IMR-90 (cell line): ENCODE measurements around the gene NHSL2. TPM values are rescaled to one million over a fixed set of nuclear protein-coding genes. Genes with fewer than 3 reads are reported as not detected.

Source experiments
- ATAC-seq: fragments of 200-7000 bp; cut with Tn5 transposase; 2 replicates; pipeline ENCODE4 v1.9.1; 2020; ENCODE audit warnings: low read depth, mild to moderate bottlenecking, moderate library complexity
- BruUV-seq: library from RNA; stranded (reverse); fragments of 400-500 nt; replicated peaks from 2 replicates; lab custom pipeline; 2021; lab: Mats Ljungman, UMichigan
- CTCF ChIA-PET: fragments of 300-600 bp; formaldehyde crosslinking; extraction: SDS; loops from one replicate; lab custom pipeline; 2021; ENCODE audit warnings: antibody characterized with exemption; lab: Yijun Ruan, JAX
- POLR2A ChIA-PET: fragments of 300-600 bp; sonication (Branson Sonifier 250); formaldehyde crosslinking; loops from one replicate; lab custom pipeline; 2022; ENCODE audit warnings: antibody characterized with exemption; ENCODE audit not compliant: unreplicated experiment; lab: Charles Lee
- DNase-seq: peaks from one replicate; pipeline ENCODE4 v3.0.0; 2013
- H2AFZ ChIP-seq: replicated peaks from 2 replicates; pipeline ENCODE3; 2013; ENCODE audit warnings: low read length, mild to moderate bottlenecking; ENCODE audit not compliant: poor library complexity
- H2AK5ac ChIP-seq: 2 replicates; pipeline ENCODE4 v1.6.1; 2013; ENCODE audit warnings: low read depth, low read length, inconsistent platforms
- H2AK9ac ChIP-seq: replicated peaks from 2 replicates; pipeline ENCODE3; 2013; ENCODE audit warnings: mild to moderate bottlenecking, low read depth, low read length, moderate library complexity; ENCODE audit not compliant: poor library complexity
- H2BK120ac ChIP-seq: 2 replicates; pipeline ENCODE4 v1.6.1; 2013; ENCODE audit warnings: low read depth, low read length, inconsistent platforms
- H2BK15ac ChIP-seq: 3 replicates; pipeline ENCODE4 v1.6.1; 2013; ENCODE audit warnings: low read depth, low read length, inconsistent platforms
- H2BK20ac ChIP-seq: 2 replicates; pipeline ENCODE4 v1.6.1; 2013; ENCODE audit warnings: low read depth, mild to moderate bottlenecking, inconsistent platforms, low read length, moderate library complexity
- H2BK5ac ChIP-seq: 2 replicates; pipeline ENCODE4 v1.6.1; 2013; ENCODE audit warnings: mild to moderate bottlenecking, low read depth, low read length, inconsistent platforms; ENCODE audit not compliant: poor library complexity, severe bottlenecking
- H3K14ac ChIP-seq: replicated peaks from 2 replicates; pipeline ENCODE4 v1.6.1; 2013; ENCODE audit warnings: low read depth, low read length, inconsistent platforms
- H3K18ac ChIP-seq: 2 replicates; pipeline ENCODE4 v1.6.1; 2013; ENCODE audit warnings: low read depth, low read length, control low read depth
- H3K23ac ChIP-seq: 2 replicates; pipeline ENCODE4 v1.6.1; 2013; ENCODE audit warnings: low read depth, low read length, inconsistent platforms
- H3K27ac ChIP-seq: 2 replicates; pipeline ENCODE4 v1.5.1; 2013; ENCODE audit warnings: mild to moderate bottlenecking, control low read depth, low read length; ENCODE audit not compliant: insufficient read depth
- H3K27me3 ChIP-seq: 2 replicates; pipeline ENCODE4 v1.6.1; 2013; ENCODE audit warnings: low read length; ENCODE audit not compliant: control insufficient read depth, insufficient read depth
- H3K36me3 ChIP-seq: 2 replicates; pipeline ENCODE4 v1.6.1; 2013; ENCODE audit warnings: low read length, mixed read lengths; ENCODE audit not compliant: control insufficient read depth, insufficient read depth
- H3K4ac ChIP-seq: 2 replicates; pipeline ENCODE4 v1.6.1; 2013; ENCODE audit warnings: low read depth, low read length, inconsistent platforms
- H3K4me1 ChIP-seq: 2 replicates; pipeline ENCODE4 v1.6.1; 2013; ENCODE audit warnings: low read length, mixed read lengths; ENCODE audit not compliant: control insufficient read depth, insufficient read depth
- H3K4me2 ChIP-seq: 2 replicates; pipeline ENCODE4 v1.6.1; 2013; ENCODE audit warnings: low read depth, mild to moderate bottlenecking, control low read depth, low read length, moderate library complexity
- H3K4me3 ChIP-seq: 2 replicates; pipeline ENCODE4 v1.5.1; 2013; ENCODE audit warnings: low read depth, mild to moderate bottlenecking, control low read depth, low read length, moderate library complexity; ENCODE audit not compliant: insufficient read depth
- H3K56ac ChIP-seq: 2 replicates; pipeline ENCODE4 v1.6.1; 2013; ENCODE audit warnings: low read length, inconsistent platforms; ENCODE audit not compliant: insufficient read depth; ENCODE audit errors: extremely low read depth
- H3K79me1 ChIP-seq, 2 experiments: 2 replicates each; pipeline ENCODE4 v1.6.1; 2013; ENCODE audit warnings: low read length in 2 of 2, inconsistent platforms in 1 of 2, low read depth in 1 of 2
- H3K9ac ChIP-seq: 2 replicates; pipeline ENCODE4 v1.6.1; 2013; ENCODE audit warnings: low read depth, low read length, control low read depth
- H3K9me1 ChIP-seq: 2 replicates; pipeline ENCODE4 v1.6.1; 2013; ENCODE audit warnings: low read length, inconsistent platforms; ENCODE audit not compliant: insufficient read depth
- H3K9me3 ChIP-seq: 2 replicates; pipeline ENCODE4 v1.6.1; 2013; ENCODE audit warnings: low read length; ENCODE audit not compliant: control insufficient read depth, insufficient read depth
- H4K20me1 ChIP-seq: 2 replicates; pipeline ENCODE4 v1.6.1; 2013; ENCODE audit warnings: low read length, inconsistent platforms; ENCODE audit not compliant: insufficient read depth
- H4K5ac ChIP-seq: 2 replicates; pipeline ENCODE4 v1.6.1; 2013; ENCODE audit warnings: mild to moderate bottlenecking, low read depth, low read length, control low read depth
- H4K8ac ChIP-seq, 2 experiments: 2 replicates each; pipeline ENCODE4 v1.6.1; 2013; ENCODE audit warnings: low read depth in 2 of 2, low read length in 2 of 2, control low read depth in 1 of 2, inconsistent platforms in 1 of 2
- H4K91ac ChIP-seq: 2 replicates; pipeline ENCODE4 v1.6.1; 2013; ENCODE audit warnings: low read depth, low read length, inconsistent platforms; ENCODE audit not compliant: insufficient read depth
- CEBPB ChIP-seq: IDR thresholded peaks from 2 replicates; pipeline ENCODE4 v1.6.1; 2012; ENCODE audit warnings: low read depth, low read length, improper control_type of control experiment
- CHD1 ChIP-seq: IDR thresholded peaks from 2 replicates; pipeline ENCODE4 v1.6.1; 2012; ENCODE audit warnings: low read depth, low read length, improper control_type of control experiment
- CTCF ChIP-seq: conservative IDR thresholded peaks from 2 replicates; pipeline ENCODE4 v1.5.1; 2012; ENCODE audit warnings: mild to moderate bottlenecking, low read depth, low read length, improper control_type of control experiment
- ELK1 ChIP-seq: fragments of 150-350 bp; IDR thresholded peaks from 2 replicates; pipeline ENCODE4 v1.6.1; 2016; ENCODE audit warnings: low read depth, mild to moderate bottlenecking, low read length, moderate library complexity, borderline replicate concordance
- FOS ChIP-seq: fragments of 150-350 bp; IDR thresholded peaks from 2 replicates; pipeline ENCODE4 v1.6.1; 2016; ENCODE audit warnings: low read depth, low read length
- MAFK ChIP-seq: IDR thresholded peaks from 2 replicates; pipeline ENCODE4 v1.6.1; 2012; ENCODE audit warnings: low read depth, low read length, improper control_type of control experiment
- MAZ ChIP-seq: IDR thresholded peaks from 2 replicates; pipeline ENCODE4 v1.6.1; 2012; ENCODE audit warnings: low read depth, mild to moderate bottlenecking, low read length, improper control_type of control experiment, moderate library complexity, borderline replicate concordance
- MXI1 ChIP-seq: IDR thresholded peaks from 2 replicates; pipeline ENCODE4 v1.6.1; 2012; ENCODE audit warnings: low read depth, mild to moderate bottlenecking, low read length, moderate library complexity, borderline replicate concordance
- NFE2L2 ChIP-seq: fragments of 150-350 bp; IDR thresholded peaks from 2 replicates; pipeline ENCODE4 v1.6.1; 2016; ENCODE audit warnings: low read depth, mild to moderate bottlenecking, low read length
- POLR2A ChIP-seq: IDR thresholded peaks from 2 replicates; pipeline ENCODE4 v1.6.1; 2012; ENCODE audit warnings: mild to moderate bottlenecking, low read depth, low read length
- RAD21 ChIP-seq: IDR thresholded peaks from 2 replicates; pipeline ENCODE4 v1.6.1; 2012; ENCODE audit warnings: low read length, improper control_type of control experiment
- RCOR1 ChIP-seq: IDR thresholded peaks from 2 replicates; pipeline ENCODE4 v1.6.1; 2012; ENCODE audit warnings: mild to moderate bottlenecking, low read length, improper control_type of control experiment; ENCODE audit not compliant: insufficient replicate concordance
- USF2 ChIP-seq: fragments of 150-350 bp; IDR thresholded peaks from 2 replicates; pipeline ENCODE4 v1.6.1; 2017; ENCODE audit warnings: mild to moderate bottlenecking, antibody characterized with exemption, low read length, low read depth
- WGBS, 2 experiments: methylation state at CpG; one replicate each; pipeline versions ENCODE4 v1.1.5 to v1.1.7; 2013; ENCODE audit warnings: missing lambda C conversion rate in 2 of 2; ENCODE audit not compliant: insufficient read length in 1 of 2; ENCODE audit errors: extremely low coverage in 2 of 2; 5-methylcytosine and 5-hydroxymethylcytosine counted together
- dilution Hi-C: fragments of 300-500 bp; cut with HindIII; formaldehyde crosslinking; loops from one replicate; pipeline ENCODE4 v1.14.3; 2018; ENCODE audit warnings: low sequenced_read_pairs; ENCODE audit not compliant: unreplicated experiment
- in situ Hi-C: fragments of 300-500 bp; cut with MboI; formaldehyde crosslinking; loops from 3 replicates; pipeline ENCODE4 v1.14.3; 2019; ENCODE audit warnings: low sequenced_read_pairs, inconsistent platforms, mixed read lengths
- intact Hi-C: fragments of 100-400 bp; cut with micrococcal nuclease; formaldehyde crosslinking; loops from 2 replicates; pipeline ENCODE4 v1.10.0; 2022
- polyA plus RNA-seq, 3 experiments: library from polyadenylated mRNA; depleted of rRNA; stranded (reverse); fragments of >200 nt; gene quantifications; 2 replicates each; pipeline ENCODE4 v1.2.3, GENCODE V29; 2012; ENCODE audit warnings: low replicate concordance in 1 of 3
- total RNA-seq: library from RNA; depleted of rRNA; stranded (reverse); fragments of >200 nt; gene quantifications from 2 replicates; pipeline ENCODE4 v1.2.3, GENCODE V29; 2012

Gene NHSL2
- total and polyA plus RNA-seq, 2 of the 4 experiments (the other 2 are of a cell fraction) = 0.72 to 0.75 TPM

GRCh38 chrX:72050011-72050410, 139.4 kb downstream of the NHSL2 start:
- Histone ChIP-seq H3K56ac (no peak overlapping the region), H3K36me3 (no peaks in the 10 kb centered on the region), H4K8ac (no peak overlapping the region), H4K5ac (no peak overlapping the region), H3K79me1 (no peaks in the 10 kb centered on the region), H2BK15ac (no peak overlapping the region), H3K4me3 (no peak overlapping the region), H2AFZ (no peak overlapping the region), H3K9me1 (no peaks in the 10 kb centered on the region), H2BK5ac (no peak overlapping the region), H3K27ac (no peak overlapping the region), H3K4ac (no peak overlapping the region), H3K23ac (no peak overlapping the region), H3K27me3 (peaks cover 72% of the 10 kb centered on the region), H2BK120ac (no peak overlapping the region), H3K18ac (no peak overlapping the region), H3K9me3 (0 out of 2 replicates have a peak, but pooled peaks cover 1% of the 10 kb centered on the region), H2AK9ac (no peak overlapping the region), H4K91ac (no peak overlapping the region), H2AK5ac (no peak overlapping the region), H2BK20ac (no peak overlapping the region), H4K20me1 (no peaks in the 10 kb centered on the region), H3K9ac (no peak overlapping the region), H3K4me2 (no peak overlapping the region), H3K4me1 (no peaks in the 10 kb centered on the region), H3K14ac (no peak overlapping the region)
- CTCF ChIA-PET = no interaction called here
- WGBS, 2 experiments = no CpG with 5 or more reads among the region's 5 CpGs
- intact Hi-C loops (no loop called here), dilution Hi-C loops (no loop called here), in situ Hi-C loops (no loop called here)
- TF ChIP-seq USF2 (no peak), RCOR1 (no peak), MAFK (no peak), CEBPB (no peak), NFE2L2 (no peak), CTCF (no peak), POLR2A (no peak), FOS (no peak), MAZ (no peak), RAD21 (no peak), ELK1 (no peak), CHD1 (no peak), MXI1 (no peak)
- BruUV-seq = no TSS peak
- ATAC-seq (no peak), DNase-seq (no peak)
- POLR2A ChIA-PET = no interaction called here
